Fibroblast of upper back skin (primary cell): ENCODE results near the gene DHX8.

ENCODE experiments used
- DNase-seq: peaks from one replicate; pipeline ENCODE4 v3.0.0-alpha.2; 2013

The DHX8 gene

GRCh38 chr17:43526886-43527648 lies 43.3 kb downstream of the DHX8 start:
- DNase-seq = no peak

GRCh38 chr17:43528319-43528987 lies 44.7 kb downstream of the DHX8 start:
- peak; percentile 17 for DNase-seq

- DNase-seq = no peak
These were observed 45.4 kb downstream of the DHX8 start for GRCh38 chr17:43528988-43529814.

- no peak for DNase-seq
These were observed 46.1 kb downstream of the DHX8 start for GRCh38 chr17:43529947-43530287.

- peak; percentile 96 for DNase-seq
These were observed 46.7 kb downstream of the DHX8 start for GRCh38 chr17:43530288-43531081.

- DNase-seq = no peak
These were observed 47.3 kb downstream of the DHX8 start for GRCh38 chr17:43531082-43531378.

GRCh38 chr17:43531955-43532354 lies 48.2 kb downstream of the DHX8 start:
- DNase-seq = no peak

- no peak for DNase-seq
These were observed 48.8 kb downstream of the DHX8 start for GRCh38 chr17:43532581-43532980.

- no peak for DNase-seq
These were observed 49.9 kb downstream of the DHX8 start for GRCh38 chr17:43533699-43534098.

GRCh38 chr17:43534909-43535308 lies 51.1 kb downstream of the DHX8 start:
- DNase-seq = no peak

GRCh38 chr17:43536236-43536992 lies 52.6 kb downstream of the DHX8 start:
- peak; percentile 85 for DNase-seq

- DNase-seq = peak; percentile 33
These were observed 57.3 kb downstream of the DHX8 start for GRCh38 chr17:43540821-43541674.

GRCh38 chr17:43542859-43543258 lies 59.1 kb downstream of the DHX8 start:
- DNase-seq = no peak

- no peak for DNase-seq
These were observed 59.5 kb downstream of the DHX8 start for GRCh38 chr17:43543300-43543699.

- DNase-seq = no peak
These were observed 60.2 kb downstream of the DHX8 start for GRCh38 chr17:43543771-43544575.

- DNase-seq = no peak
These were observed 61.5 kb downstream of the DHX8 start for GRCh38 chr17:43545383-43545632.

GRCh38 chr17:43546319-43547188 lies 62.8 kb downstream of the DHX8 start, which contains the start of gene ETV4:
Gene ETV4, minus strand, starts transcription at chr17:43546340. Its CDS starts 723 bp downstream, at chr17:43545617.
- DNase-seq = peak; percentile 91

- no peak for DNase-seq
These were observed 63.4 kb downstream of the DHX8 start for GRCh38 chr17:43547189-43547550.

- DNase-seq = no peak
These were observed 64.0 kb downstream of the DHX8 start for GRCh38 chr17:43547659-43548256.
